ENCODE measurements around the gene GPR50. TPM values are rescaled to one million over a fixed set of nuclear protein-coding genes. Genes with fewer than 3 reads are reported as not detected.

The GPR50 gene
- total and polyA plus RNA-seq, 2 of the 8 experiments (the other 6 are each of a cell fraction or from before 2014, with no cell fraction given) = 1.6 to 1.9 TPM

DNA sequence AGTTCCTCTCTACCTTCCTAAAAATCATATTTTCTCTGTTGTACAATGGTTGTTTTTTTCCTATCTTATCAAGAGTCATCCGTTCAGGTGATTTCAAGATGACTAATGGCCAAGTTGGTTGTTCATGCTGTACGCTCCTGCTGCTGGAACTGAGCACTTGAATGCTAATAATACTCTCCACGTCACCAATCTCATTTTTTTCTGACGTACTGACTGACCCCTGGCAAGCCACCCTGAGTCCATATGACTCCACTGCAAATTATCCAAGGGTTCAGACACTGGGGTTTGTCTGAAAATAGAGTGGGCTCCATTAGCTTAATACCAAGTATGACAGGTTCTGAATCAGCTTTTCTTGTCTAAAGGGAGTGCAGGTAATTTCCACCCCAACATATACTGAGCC lies 21.1 kb upstream of the GPR50 start:
- no peak overlapping the region for H2AK5ac ChIP-seq (ENCODE audit: low read depth, low read length)
- no peak overlapping the region for H3K27ac ChIP-seq (ENCODE audit: low read depth, low read length)
- ChIA-PET POLR2A (ENCODE audit: partially characterized antibody) (no interaction called here), CTCF (ENCODE audit: partially characterized antibody) (interaction anchor here (2.9 kb wide), 1 partner anchor 204 kb away, joined by 11 read pairs; no protein-coding TSS in a partner anchor)
- no peak for FAIRE-seq
- no peak overlapping the region for H3K18ac ChIP-seq (ENCODE audit: extremely low read depth, low read length)
- H4K8ac ChIP-seq (ENCODE audit: extremely low read depth, insufficient read depth, low read length) = no peak overlapping the region
- H4K91ac ChIP-seq (replicated peaks; ENCODE audit: insufficient read length, low read length) = no peak overlapping the region
- H2AFZ ChIP-seq (ENCODE audit: low read length) = no peak overlapping the region
- no peak overlapping the region for H3K4me3 ChIP-seq (ENCODE audit: extremely low read depth in 1 of 4, insufficient read depth in 2 of 4, low read depth in 3 of 4, low read length in 4 of 4)
- no peaks in the 10 kb centered on the region for H4K20me1 ChIP-seq (replicated peaks in 1 of 2; ENCODE audit: control insufficient read depth in 1 of 2, insufficient read depth in 2 of 2, low read length in 2 of 2)
- no peaks in the 10 kb centered on the region for H3K23me2 ChIP-seq (ENCODE audit: low read depth, low read length)
- peaks cover 2 to 3% (median 3%) of the 10 kb centered on the region in 4 experiments; a peak in 4 of 7 replicates for H3K4me1 ChIP-seq (replicated peaks in 1 of 4; ENCODE audit: control insufficient read depth in 3 of 4, insufficient read depth in 4 of 4, low read length in 3 of 4)
- WGBS, 2 experiments (ENCODE audit: extremely low coverage in 1 of 2, insufficient coverage in 1 of 2, insufficient read length in 1 of 2, insufficient replicate concordance in 2 of 2, low coverage in 1 of 2, low lambda C conversion rate in 2 of 2, missing lambda C conversion rate in 1 of 2) = 81% methylated on average over 4 of the region's 4 CpGs; no CpG with 5 or more reads in 1 of the 2 experiments
- no peaks in the 10 kb centered on the region for H3K36me3 ChIP-seq (ENCODE audit: control insufficient read depth in 2 of 4, insufficient read depth in 4 of 4, low read length in 3 of 4)
- no peak overlapping the region for H4K5ac ChIP-seq (ENCODE audit: insufficient read length, low read depth, low read length)
- H3K23ac ChIP-seq (ENCODE audit: insufficient read length) = no peak overlapping the region
- no peak for DNase-seq (ENCODE audit: low read depth in 1 of 2, low spot score in 2 of 2)
- no peaks in the 10 kb centered on the region for H3K79me1 ChIP-seq (ENCODE audit: low read depth, low read length)
- H3K4ac ChIP-seq (replicated peaks; ENCODE audit: insufficient read length, low read depth, low read length) = no peak overlapping the region
- peaks cover 0 to 23% (median 11%) of the 10 kb centered on the region in 4 experiments; a peak in 6 of 7 replicates for H3K27me3 ChIP-seq (replicated peaks in 1 of 4; ENCODE audit: control insufficient read depth in 3 of 4, extremely low read depth in 1 of 4, insufficient read depth in 3 of 4, low read length in 3 of 4)
- no peak overlapping the region for H2BK12ac ChIP-seq (ENCODE audit: low read depth, low read length)
- H3K79me2 ChIP-seq (ENCODE audit: control insufficient read depth in 1 of 2, insufficient read depth in 2 of 2, low read length in 2 of 2) = no peaks in the 10 kb centered on the region
- no peak overlapping the region for H3K14ac ChIP-seq (ENCODE audit: insufficient read length)
- no peak overlapping the region for H3K9ac ChIP-seq (replicated peaks in 1 of 4; ENCODE audit: extremely low read depth in 1 of 4, low read depth in 3 of 4, low read length in 3 of 4)
- no peak for TF ChIP-seq POLR2AphosphoS5 (IDR thresholded peaks at IDR 0.05; ENCODE audit: low read depth, low read length)
- TF ChIP-seq CBX5 (IDR thresholded peaks at IDR 0.05; ENCODE audit: low read depth, low read length) = no peak
- TF ChIP-seq SP2 (IDR thresholded peaks at IDR 0.05; ENCODE audit: low read length) = no peak
- no peak overlapping the region for H2BK120ac ChIP-seq (replicated peaks; ENCODE audit: low read depth, low read length)
- H3K9me3 ChIP-seq (ENCODE audit: insufficient read depth in 2 of 2, low read depth in 1 of 2, low read length in 1 of 2) = no peaks in the 10 kb centered on the region
- H2BK15ac ChIP-seq (ENCODE audit: low read length) = no peak overlapping the region
- no peak overlapping the region for H2BK5ac ChIP-seq (ENCODE audit: low read depth, low read length)
- no peak overlapping the region for H3K4me2 ChIP-seq (ENCODE audit: insufficient read depth in 1 of 2, low read depth in 2 of 2, low read length in 2 of 2)
- H2BK20ac ChIP-seq (ENCODE audit: low read length) = no peak overlapping the region
- no peak overlapping the region for H3K56ac ChIP-seq (replicated peaks; ENCODE audit: insufficient read length, low read depth, low read length)
